HuH-7 (cell line): ENCODE results near the gene SLC2A8.
A peak's percentile ranks its signal among the peaks of the same experiment; 100 is the strongest.

Experiments used
- DNase-seq: peaks from one replicate; pipeline ENCODE4 v3.0.0; 2011; ENCODE audit warnings: low spot score

SLC2A8 gene

DNA sequence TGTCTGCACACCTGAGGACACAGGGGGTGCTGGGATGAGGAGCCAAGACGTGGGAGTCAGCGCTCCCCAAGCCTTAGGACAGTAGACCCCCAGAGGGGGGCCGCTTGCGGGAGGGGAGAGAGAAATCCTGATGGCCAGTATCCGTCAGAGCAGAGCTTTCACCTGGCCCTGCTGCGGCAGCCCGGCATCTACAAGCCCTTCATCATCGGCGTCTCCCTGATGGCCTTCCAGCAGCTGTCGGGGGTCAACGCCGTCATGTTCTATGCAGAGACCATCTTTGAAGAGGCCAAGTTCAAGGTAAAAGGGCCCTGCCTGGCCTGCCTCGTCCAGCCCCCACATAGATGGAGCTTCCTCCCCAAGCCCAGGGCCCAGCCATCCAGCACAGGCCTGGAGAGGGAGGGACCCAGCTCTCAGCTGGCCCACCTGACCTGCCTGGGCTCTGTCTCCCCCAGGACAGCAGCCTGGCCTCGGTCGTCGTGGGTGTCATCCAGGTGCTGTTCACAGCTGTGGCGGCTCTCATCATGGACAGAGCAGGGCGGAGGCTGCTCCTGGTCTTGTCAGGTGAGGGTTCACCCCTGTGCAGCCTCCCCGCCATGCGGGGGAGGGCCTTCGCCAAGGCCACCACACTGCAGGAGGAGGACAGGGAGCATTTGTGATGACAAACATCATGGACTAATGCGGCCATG lies 6.7 kb downstream of the SLC2A8 start:
- no peak for DNase-seq

DNA sequence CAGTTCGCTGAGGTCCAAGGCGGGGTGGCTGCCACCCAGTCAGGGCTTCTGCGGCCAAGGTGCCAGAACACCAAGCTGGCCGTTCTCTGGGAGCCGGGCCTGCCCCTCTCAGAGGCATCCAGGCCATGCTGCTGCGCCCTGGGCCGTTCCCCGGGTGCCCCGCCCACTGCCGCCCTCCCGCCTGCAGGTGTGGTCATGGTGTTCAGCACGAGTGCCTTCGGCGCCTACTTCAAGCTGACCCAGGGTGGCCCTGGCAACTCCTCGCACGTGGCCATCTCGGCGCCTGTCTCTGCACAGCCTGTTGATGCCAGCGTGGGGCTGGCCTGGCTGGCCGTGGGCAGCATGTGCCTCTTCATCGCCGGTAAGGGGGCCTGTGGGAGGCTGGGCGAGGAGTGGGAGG lies 7.7 kb downstream of the SLC2A8 start:
- no peak for DNase-seq

DNA sequence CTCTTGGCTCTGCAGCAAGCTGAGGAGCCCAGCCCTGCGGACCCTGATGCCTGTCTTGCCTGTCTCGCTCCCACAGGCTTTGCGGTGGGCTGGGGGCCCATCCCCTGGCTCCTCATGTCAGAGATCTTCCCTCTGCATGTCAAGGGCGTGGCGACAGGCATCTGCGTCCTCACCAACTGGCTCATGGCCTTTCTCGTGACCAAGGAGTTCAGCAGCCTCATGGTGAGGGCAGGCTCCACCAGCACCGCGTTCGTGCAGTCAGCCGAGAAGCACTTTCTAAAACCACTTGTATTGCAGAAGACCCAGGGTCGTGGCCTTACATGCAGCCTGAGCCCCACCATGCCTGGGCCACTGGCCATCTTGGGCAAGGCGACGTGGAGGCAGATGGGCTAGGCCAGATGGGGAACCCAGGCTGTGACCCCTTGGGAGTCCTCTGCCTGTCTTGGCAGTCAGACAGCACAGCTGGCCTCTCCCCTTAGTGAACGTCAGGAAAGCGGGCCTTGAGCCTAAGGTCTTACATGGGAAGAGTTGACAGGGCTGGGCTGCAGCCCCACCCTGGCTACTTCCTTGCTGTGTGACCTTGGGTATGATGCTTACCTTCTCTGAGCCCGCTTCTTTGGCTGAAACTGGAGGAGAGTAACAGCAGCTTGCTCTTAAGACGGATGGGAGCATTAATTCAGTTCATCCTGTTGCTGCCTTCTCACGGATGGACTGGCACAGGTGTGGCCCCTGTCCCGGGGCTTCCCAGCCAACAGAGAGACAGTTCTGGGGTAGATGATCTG lies 8.6 kb downstream of the SLC2A8 start:
- no peak for DNase-seq

DNA sequence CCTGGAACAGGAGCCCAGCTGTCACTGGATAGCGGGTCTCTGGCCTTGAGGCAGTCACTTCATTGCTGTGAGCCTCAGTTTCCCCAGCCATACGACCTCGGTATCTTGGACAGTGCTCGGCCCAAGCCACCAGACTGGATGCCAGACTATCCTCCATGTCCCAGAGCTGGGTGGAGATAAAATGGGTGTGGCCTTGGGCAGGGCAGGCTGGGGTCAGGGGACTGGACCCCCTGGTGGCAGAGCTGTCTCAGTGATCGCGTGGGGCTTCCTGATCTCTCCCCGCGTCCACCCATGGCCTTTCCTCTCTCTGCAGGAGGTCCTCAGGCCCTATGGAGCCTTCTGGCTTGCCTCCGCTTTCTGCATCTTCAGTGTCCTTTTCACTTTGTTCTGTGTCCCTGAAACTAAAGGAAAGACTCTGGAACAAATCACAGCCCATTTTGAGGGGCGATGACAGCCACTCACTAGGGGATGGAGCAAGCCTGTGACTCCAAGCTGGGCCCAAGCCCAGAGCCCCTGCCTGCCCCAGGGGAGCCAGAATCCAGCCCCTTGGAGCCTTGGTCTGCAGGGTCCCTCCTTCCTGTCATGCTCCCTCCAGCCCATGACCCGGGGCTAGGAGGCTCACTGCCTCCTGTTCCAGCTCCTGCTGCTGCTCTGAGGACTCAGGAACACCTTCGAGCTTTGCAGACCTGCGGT lies 10.0 kb downstream of the SLC2A8 start:
- no peak for DNase-seq

DNA sequence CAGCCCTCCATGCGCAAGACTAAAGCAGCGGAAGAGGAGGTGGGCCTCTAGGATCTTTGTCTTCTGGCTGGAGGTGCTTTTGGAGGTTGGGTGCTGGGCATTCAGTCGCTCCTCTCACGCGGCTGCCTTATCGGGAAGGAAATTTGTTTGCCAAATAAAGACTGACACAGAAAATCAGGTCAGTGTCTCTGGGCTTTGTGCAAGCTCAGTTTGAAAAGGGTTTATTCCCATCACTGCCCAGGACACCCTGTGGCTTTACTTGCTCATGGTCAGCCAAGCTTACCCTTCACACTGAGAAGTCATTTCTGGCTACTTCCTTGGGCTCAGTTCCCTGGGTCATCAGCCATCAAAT lies 10.5 kb downstream of the SLC2A8 start:
- DNase-seq: no peak

DNA sequence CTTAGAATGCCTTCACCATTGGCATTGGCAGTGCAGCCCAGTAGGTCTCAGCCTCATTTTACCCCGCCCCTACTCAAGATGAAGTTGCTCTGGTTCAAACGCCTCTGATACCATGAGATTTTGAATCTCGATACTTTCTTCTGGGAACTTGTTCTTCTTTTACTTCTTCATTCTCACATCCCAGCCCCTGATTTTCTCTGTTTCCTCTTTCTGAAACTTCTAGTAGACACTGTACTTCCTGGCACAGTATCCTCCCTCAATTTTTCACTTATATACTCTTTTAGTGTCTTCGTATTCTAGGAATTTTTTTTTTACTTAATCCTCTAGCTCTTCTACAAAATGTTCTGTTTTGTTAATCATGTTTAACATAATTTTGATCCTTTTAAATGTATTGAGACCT lies 14.2 kb downstream of the SLC2A8 start:
- no peak for DNase-seq

DNA sequence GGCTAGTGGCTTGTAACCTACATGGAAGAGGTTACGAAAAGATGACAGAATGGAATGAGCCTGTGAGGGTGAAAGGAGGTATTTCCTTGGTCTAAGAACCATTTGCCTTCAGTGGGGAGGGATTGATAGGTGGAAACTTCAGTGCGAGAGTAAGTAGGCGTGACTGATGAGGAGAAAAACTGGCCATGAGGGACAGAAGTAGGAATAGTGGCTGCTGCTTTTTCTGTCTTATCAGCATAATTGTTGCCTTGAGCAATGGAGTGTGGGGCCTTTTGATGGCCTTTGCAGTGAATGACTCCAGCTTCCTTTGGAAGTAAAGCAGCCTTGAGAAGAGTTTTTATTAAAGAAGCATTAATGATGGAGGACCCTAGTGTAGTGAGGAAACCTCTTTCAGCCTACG lies 18.2 kb downstream of the SLC2A8 start:
- DNase-seq: no peak

DNA sequence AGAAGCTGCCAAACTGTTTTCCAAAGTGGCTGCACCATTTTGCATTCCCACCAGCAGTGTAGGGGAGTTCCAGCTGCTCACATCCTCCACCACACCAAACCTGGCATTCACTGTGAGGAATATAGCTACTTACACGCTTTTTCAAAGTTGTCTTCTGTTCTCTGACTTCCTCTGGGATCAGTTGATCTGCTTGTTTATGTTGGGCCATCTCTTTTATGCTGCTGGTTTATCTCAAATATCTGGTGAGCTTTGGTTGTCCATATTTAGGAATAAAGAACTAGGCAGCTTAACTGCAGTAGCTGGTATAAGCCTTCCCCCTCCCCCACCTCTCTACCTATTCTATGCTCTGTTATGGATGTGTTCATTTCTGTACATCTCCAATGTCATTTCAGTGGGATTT lies 18.7 kb downstream of the SLC2A8 start:
- no peak for DNase-seq

DNA sequence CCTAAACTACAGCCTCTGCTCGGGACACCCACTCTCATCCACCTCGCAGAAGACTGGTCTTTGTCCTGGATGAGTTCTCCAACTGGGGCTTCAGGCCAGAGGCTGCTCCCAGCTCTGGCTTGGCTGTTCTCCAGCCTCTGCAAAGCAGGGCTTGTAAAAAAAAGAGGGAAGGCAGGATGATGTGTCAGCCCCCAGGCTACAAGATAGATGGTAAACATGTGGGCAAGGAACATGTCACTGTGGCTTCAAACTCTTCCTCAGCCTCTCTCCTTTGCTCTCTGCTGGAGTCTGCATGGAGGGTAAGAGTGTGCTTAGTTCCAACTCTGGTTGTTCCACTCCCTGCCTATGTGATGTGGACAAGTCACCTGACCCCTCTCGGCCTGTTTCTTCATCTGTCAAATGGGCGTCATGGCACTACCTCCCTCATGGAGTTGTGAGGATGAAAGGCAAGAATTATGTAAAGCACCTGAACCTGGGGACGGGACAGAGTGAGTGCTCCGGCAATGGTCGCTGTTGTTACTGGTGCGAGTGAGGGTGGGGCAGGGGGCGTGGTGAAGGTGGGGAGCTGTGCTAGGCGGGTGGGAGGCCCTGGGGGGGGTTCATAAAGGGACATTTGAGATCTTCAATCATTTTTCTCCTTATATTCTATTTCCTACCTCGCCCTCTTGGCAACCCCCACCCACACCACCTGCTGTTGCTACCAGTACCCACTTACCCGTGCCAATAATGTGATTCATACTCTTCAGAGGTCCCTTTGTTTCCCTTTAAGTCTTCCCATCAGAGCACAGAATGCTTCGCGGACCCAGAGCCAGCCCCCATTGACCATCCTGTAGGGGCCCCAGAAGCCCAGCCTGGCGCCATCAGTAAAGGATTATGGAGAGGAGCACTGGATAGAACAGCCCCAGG lies 20.4 kb downstream of the SLC2A8 start:
- DNase-seq: no peak

DNA sequence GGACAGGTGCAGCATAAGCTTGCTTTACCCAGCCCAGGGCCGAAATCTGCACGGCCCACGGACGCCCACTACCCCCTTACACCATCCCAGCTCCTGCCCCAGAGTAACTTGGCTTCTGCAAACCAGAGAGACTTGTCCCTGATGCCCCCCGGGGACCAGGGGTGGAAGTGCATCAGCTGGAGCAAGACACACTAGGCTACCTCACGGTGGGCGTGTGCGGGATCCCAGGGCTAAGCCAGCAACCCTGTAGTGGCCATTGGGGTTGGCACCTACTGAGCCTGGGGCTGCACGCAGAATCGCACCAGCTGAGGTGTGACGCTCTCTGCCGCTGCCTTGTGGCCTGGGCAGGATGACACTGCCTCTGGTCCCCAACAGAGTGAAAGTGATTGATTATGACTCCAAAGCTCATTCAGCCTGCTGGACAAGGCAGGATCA lies 21.1 kb downstream of the SLC2A8 start:
- DNase-seq: peak; percentile 84

DNA sequence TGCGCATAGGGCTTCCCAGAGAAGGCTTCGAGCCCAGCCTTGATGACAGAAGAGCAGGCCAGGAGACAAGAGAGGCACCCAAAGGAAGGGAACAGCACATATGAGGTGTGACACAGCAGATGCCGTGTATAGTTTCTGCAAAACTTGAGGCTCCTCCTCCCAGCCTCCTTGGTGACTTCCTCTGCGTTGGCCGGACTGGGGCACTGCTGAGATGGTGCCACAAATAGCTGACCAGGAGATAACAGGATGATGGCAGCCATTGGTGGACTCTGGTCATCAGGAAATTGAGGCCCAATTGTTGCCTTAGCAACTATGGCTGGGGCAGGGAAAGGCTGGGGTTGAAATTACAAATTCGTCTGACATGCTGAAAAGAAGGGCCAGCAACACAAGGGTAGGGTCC lies 22.4 kb downstream of the SLC2A8 start:
- no peak for DNase-seq

DNA sequence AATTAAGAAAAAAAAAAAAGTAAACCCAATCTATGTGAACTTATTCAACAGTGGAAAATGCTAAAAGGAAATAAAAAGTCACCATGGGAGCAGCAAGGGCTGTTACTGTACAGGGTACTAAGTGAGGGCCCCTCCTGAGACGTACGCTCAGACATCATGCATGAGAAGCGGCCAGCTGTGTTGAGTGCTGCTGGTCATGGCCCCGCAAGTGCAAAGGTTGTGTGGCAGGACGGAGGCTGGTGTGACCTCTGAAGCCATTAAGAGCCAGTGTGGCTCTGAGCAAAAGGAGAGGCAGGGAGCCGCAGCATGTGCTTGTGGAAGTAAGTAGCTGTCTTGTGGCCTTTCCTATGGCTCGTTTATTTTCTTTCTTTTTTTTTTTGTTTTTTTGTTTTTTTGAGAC lies 24.1 kb downstream of the SLC2A8 start:
- no peak for DNase-seq

DNA sequence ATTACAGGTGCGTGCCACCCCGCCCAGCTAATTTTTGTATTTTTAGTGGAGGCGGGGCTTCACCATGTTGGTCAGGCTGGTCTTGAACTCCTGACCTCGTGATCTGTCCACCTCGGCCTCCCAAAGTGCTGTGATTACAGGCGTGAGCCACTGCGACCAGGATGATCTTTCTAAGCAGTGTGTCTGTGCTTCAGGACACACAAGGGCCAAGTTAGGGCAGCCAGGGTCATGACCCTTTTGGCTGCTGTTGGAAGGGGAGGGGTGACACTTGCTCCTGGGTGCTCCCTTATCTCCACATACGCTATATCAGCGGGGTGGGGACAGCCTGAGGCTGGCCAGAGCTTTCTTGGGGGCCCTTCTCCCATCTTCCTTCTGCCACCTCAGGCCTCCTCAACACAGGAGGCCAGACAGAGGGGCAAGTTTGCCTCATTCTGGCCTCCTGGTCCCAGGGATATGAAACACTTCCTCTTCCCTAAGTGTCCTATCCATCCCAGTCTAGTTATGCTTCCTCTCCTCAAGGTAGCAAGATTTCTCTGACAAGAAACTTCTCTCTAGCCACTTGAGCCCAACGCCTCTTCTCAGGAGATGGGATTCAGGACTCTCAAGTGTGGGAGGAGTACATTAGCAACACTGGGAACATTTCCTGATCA lies 25.3 kb downstream of the SLC2A8 start:
- DNase-seq: no peak

DNA sequence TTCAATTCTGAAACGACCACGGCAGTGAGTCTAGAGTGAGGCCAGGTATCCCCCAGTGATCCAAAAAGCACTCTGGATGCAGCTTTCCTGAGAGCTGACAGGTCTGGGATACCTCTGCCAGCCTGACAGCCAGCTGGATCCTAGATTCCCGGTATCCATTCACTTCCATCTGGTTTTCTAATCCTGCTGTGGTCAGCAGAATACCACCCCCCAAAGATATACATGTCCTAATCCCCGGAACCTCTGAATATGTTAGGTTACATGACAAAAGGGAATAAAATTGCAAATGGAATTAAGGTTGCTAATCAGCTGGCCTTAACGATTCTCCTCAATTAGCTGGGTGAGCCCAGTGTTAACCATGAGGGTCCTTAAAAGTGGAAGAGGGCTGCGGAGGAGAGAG lies 25.8 kb downstream of the SLC2A8 start:
- DNase-seq: no peak

DNA sequence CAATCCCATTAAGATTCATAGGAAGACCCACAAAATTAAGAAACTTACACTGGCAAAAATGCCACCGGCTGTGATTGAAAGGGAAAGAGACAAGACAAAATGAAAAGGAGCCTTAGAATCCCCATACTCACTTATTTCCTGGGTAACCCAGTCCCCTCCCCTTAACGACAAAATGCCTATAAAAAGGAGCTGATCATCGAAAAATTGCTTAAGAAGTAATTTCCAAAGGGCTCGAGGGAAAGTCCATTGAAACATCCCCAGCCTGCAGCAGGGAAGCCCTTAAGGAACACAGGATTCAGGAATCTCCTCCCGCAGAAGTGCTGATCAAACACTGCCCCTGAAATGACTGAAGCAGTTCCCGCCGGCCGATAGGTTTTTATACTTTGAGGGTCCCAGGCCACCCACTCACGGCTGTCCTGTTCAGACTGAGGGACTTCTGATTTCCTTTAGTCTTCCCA lies 26.5 kb downstream of the SLC2A8 start:
- no peak for DNase-seq

DNA sequence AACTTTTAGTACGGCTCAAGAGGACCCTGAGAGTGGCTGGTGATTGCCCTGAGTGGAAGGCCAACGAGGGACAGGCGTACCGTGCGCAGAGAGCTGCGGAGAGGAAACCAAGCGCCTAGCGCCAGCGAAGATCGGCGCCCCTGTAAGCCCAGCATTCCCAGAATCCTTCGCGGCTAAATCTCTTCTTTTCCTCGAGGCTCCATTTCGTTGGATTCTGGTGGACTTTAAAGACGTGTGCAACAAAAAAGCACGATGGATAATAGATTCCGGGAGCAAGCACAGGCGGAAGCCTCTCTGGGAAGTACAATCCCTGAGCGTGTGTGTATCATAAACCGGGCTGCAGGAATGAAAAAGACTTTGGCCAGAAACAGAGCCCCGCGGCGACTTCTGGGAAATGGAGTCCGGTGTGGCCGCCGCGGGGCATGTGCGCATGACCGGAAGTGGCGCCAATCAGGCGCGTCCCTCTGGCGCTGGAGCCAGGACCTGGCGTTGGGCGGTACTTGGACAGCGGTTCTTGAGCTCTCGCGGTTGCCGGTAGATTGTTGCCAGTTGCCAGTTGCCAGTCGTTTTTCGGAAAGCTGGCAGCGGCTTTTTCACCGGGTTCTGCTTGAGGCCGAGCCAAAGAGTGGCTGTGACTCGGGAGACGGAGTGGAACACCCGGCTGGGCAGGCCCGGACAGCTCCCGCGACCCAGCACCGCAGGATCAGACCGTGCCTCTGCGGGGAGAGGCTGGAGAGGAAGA lies 27.1 kb downstream of the SLC2A8 start, which contains the start of gene ZNF79:
Gene ZNF79, plus strand, starts transcription at position 449 of the 742 bp plus-strand sequence. CDS start 406 bp downstream, outside the sequence.
- peak; percentile 89 for DNase-seq

DNA sequence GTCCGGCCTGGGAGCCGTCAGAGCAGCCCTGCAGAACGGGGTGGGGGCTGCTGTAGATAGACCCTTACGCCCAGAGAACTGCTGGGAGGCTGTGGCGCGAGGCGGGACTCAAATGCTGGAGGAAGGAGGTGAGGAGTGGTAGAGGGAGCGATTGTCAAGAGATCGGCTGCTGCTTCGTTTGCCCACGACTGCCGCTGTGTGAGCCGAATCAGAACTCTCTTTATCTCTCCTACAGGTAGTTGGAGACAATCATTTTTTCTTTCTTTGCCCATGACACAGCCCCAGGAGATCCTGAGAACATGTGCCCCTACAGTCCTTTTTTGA lies 27.7 kb downstream of the SLC2A8 start:
- no peak for DNase-seq

DNA sequence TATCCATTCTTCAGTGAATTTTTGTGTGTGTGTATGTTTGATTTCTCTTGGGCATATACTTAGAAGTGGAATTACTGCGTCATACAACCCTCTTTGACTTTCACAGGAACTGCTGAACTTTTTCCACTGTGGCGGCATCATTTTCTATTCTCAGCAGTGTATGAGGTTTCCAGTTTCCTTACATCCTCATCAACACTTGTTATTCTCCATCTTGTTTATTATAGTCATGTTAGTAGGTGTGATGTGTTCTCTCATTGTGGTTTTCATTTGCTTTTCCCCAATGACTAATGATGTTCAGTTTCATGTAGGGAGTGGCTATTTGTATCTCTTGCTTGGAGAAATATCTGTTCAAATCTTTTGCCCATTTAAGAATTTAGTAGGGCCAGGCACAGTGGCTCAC lies 29.8 kb downstream of the SLC2A8 start:
- no peak for DNase-seq

DNA sequence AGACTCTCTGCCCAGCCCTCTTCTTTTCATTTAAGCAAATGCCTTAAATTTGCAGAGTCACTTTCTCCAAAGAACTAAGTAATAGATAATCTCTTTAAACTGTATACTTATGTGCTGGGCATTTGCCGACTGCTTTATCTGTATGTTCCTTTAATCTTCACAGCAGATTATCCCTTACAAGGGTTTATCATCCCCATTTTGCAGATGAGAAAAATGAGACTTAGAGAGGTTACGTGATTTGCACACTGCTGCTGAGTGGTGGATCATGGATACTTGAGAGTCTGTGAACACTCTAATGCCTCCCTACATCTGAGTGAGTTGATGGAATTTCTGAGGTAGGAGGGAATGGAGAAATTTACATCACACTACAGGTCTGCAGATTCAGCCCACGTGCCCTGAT lies 31.4 kb downstream of the SLC2A8 start:
- DNase-seq: no peak

DNA sequence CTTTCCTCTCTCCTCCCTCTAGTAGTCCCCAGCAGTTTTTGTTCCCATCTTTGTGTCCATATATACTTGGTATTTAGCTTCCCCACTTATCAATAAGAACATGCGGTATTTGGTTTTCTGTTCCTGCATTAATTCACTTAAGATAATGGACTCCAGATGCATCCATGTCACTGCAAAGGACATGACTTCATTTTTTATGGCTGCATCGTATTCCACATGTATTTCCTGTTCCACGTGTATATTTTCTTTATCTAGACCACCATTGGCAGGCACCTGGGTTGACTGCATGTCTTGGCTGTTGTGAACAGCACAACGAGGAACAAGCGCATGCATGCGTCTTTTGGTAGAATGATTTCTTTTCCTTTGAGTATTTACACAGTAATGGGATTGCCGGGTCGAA lies 33.4 kb downstream of the SLC2A8 start:
- no peak for DNase-seq
